DND-41 (cell line): ENCODE data around the gene EMP2.

ENCODE experiments used
- ATAC-seq: fragments of 200-7000 bp; cut with Tn5 transposase; 3 replicates; pipeline ENCODE4 v1.9.1; 2021; ENCODE audit warnings: low read depth; ENCODE audit not compliant: insufficient read depth
- DNase-seq: peaks from one replicate; pipeline ENCODE4 v3.0.0-alpha.2; 2020
- H2AFZ ChIP-seq: 2 replicates; pipeline ENCODE4 v1.6.0; 2012; ENCODE audit warnings: low read depth, low read length
- H3K27ac ChIP-seq: 2 replicates; pipeline ENCODE4 v1.5.1; 2012; ENCODE audit warnings: low read length, inconsistent platforms
- H3K27me3 ChIP-seq: fragments of 200-600 bp; sonication (generic); 2 replicates; pipeline ENCODE4 v1.6.0; 2012; ENCODE audit warnings: low read length, mild to moderate bottlenecking, inconsistent platforms; ENCODE audit not compliant: insufficient read depth, poor library complexity
- H3K36me3 ChIP-seq: 2 replicates; pipeline ENCODE4 v1.5.1; 2012; ENCODE audit warnings: low read length, inconsistent platforms; ENCODE audit not compliant: insufficient read depth
- H3K4me1 ChIP-seq: 2 replicates; pipeline ENCODE4 v1.5.1; 2012; ENCODE audit warnings: mild to moderate bottlenecking, low read length; ENCODE audit not compliant: insufficient read depth
- H3K4me2 ChIP-seq: 2 replicates; pipeline ENCODE4 v1.6.0; 2012; ENCODE audit warnings: mild to moderate bottlenecking, moderate library complexity, low read length, inconsistent platforms; ENCODE audit not compliant: insufficient read depth
- H3K4me3 ChIP-seq, 2 experiments: fragments of 200-600 bp in 1 of 2; shearing (Covaris generic) in 1 of 2; 2 replicates each; pipeline ENCODE4 v1.5.1; 2012 to 2016; ENCODE audit warnings: inconsistent platforms in 2 of 2, low read length in 2 of 2, mild to moderate bottlenecking in 2 of 2, low read depth in 1 of 2, moderate library complexity in 1 of 2
- H3K79me2 ChIP-seq: 2 replicates; pipeline ENCODE4 v1.6.0; 2012; ENCODE audit warnings: low read length, inconsistent platforms; ENCODE audit not compliant: insufficient read depth
- H3K9ac ChIP-seq: 2 replicates; pipeline ENCODE4 v1.6.0; 2012; ENCODE audit warnings: low read depth, mild to moderate bottlenecking, inconsistent platforms, low read length, moderate library complexity
- H3K9me3 ChIP-seq: 2 replicates; pipeline ENCODE4 v1.5.1; 2012; ENCODE audit warnings: low read length, moderate library complexity, mild to moderate bottlenecking, inconsistent platforms; ENCODE audit not compliant: insufficient read depth, severe bottlenecking
- H4K20me1 ChIP-seq: 2 replicates; pipeline ENCODE4 v1.6.0; 2012; ENCODE audit warnings: low read length; ENCODE audit not compliant: insufficient read depth
- EZH2 ChIP-seq: IDR thresholded peaks from 3 replicates; pipeline ENCODE4 v1.6.1; 2012; ENCODE audit warnings: borderline replicate concordance, low read depth, mild to moderate bottlenecking, moderate library complexity, low read length, inconsistent platforms; ENCODE audit not compliant: severe bottlenecking
- TF ChIP-seq, protein P1 (sequence below): IDR thresholded peaks from 2 replicates; pipeline ENCODE4 v1.5.1; 2012; ENCODE audit warnings: borderline replicate concordance, low read length, moderate library complexity, mild to moderate bottlenecking; ENCODE audit not compliant: poor library complexity, severe bottlenecking; ENCODE audit errors: extremely low read depth

EMP2 gene

DNA sequence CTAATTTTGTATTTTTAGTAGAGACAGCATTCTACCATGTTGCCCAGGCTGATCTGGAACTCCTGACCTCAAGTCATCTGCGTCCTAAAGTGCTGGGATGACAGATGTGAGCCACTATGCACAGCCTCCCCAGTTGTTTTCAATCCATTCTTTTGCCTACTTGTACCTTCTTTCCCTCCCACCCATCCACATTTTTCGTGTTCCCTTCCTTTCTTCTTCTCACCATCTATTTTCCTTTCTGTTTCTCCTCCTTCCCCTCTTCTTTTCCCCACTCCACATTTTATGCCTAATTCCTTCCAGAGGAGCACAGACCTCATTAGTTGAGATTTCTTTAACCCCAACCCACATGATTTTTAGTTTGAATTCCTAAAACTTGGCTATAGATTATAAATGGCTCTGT lies 100.2 kb downstream of the EMP2 start:
- no peaks in the 10 kb centered on the region for H3K27me3 ChIP-seq
- no peaks in the 10 kb centered on the region for H3K4me1 ChIP-seq
- no peak overlapping the region for H3K4me2 ChIP-seq
- H2AFZ ChIP-seq = no peak overlapping the region
- peaks cover 4% of the 10 kb centered on the region for H3K9me3 ChIP-seq
- no peak overlapping the region for H3K9ac ChIP-seq
- ATAC-seq (no peak), DNase-seq (no peak)
- no peak overlapping the region for H3K27ac ChIP-seq
- TF ChIP-seq, protein P1, sequence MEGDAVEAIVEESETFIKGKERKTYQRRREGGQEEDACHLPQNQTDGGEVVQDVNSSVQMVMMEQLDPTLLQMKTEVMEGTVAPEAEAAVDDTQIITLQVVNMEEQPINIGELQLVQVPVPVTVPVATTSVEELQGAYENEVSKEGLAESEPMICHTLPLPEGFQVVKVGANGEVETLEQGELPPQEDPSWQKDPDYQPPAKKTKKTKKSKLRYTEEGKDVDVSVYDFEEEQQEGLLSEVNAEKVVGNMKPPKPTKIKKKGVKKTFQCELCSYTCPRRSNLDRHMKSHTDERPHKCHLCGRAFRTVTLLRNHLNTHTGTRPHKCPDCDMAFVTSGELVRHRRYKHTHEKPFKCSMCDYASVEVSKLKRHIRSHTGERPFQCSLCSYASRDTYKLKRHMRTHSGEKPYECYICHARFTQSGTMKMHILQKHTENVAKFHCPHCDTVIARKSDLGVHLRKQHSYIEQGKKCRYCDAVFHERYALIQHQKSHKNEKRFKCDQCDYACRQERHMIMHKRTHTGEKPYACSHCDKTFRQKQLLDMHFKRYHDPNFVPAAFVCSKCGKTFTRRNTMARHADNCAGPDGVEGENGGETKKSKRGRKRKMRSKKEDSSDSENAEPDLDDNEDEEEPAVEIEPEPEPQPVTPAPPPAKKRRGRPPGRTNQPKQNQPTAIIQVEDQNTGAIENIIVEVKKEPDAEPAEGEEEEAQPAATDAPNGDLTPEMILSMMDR = no peak
- TF ChIP-seq EZH2 = no peak
- H3K36me3 ChIP-seq = no peaks in the 10 kb centered on the region; the same call in 1 of the 2 replicates
- H3K4me3 ChIP-seq = no peak overlapping the region
- no peaks in the 10 kb centered on the region for H4K20me1 ChIP-seq
- H3K79me2 ChIP-seq = no peaks in the 10 kb centered on the region
